HFF-Myc (cell line): ENCODE data around the gene PRDM16.

Source experiments
- DNase-seq: peaks from one replicate; pipeline ENCODE4 v3.0.0-alpha.2; 2011; ENCODE audit warnings: low read depth; ENCODE audit errors: extremely low read depth
- H3K4me3 ChIP-seq: replicated peaks from 2 replicates; pipeline ENCODE4 v1.5.1; 2011; ENCODE audit warnings: low read depth, mild to moderate bottlenecking, control low read depth, low read length
- CTCF ChIP-seq: IDR thresholded peaks from 2 replicates; pipeline ENCODE4 v1.5.1; 2012; ENCODE audit warnings: mild to moderate bottlenecking, low read depth, low read length, control low read depth; ENCODE audit errors: missing control alignments

Gene PRDM16

GRCh38 chr1:3481046-3481445 lies 412.0 kb downstream of the PRDM16 start:
- no peak overlapping the region for H3K4me3 ChIP-seq
- TF ChIP-seq CTCF, result no peak
- no peak for DNase-seq

GRCh38 chr1:3481836-3482375 lies 412.9 kb downstream of the PRDM16 start:
- DNase-seq, result no peak
- no peak for TF ChIP-seq CTCF
- no peak overlapping the region for H3K4me3 ChIP-seq

GRCh38 chr1:3482378-3482849 lies 413.4 kb downstream of the PRDM16 start:
- peak; percentile 3 for TF ChIP-seq CTCF
- DNase-seq, result no peak
- H3K4me3 ChIP-seq, result no peak overlapping the region

GRCh38 chr1:3483380-3483779 lies 414.4 kb downstream of the PRDM16 start:
- H3K4me3 ChIP-seq, result no peak overlapping the region
- no peak for TF ChIP-seq CTCF
- DNase-seq, result no peak

GRCh38 chr1:3483801-3484444 lies 414.9 kb downstream of the PRDM16 start:
- DNase-seq, result no peak
- peak; percentile 88 for TF ChIP-seq CTCF
- H3K4me3 ChIP-seq, result no peak overlapping the region

GRCh38 chr1:3485016-3485415 lies 416.0 kb downstream of the PRDM16 start:
- H3K4me3 ChIP-seq, result no peak overlapping the region
- TF ChIP-seq CTCF, result no peak
- DNase-seq, result no peak
